Activated T-cell treated with anti-CD3 and anti-CD28 coated beads, Interleukin-2, amount 50 U/mL, for 24 hours (primary cell): ENCODE measurements around the gene AP3B1.
A peak's percentile ranks its signal among the peaks of the same experiment; 100 is the strongest.

ENCODE experiments used
- DNase-seq: peaks from one replicate; pipeline ENCODE4 v3.0.0-alpha.2; 2020
- H3K27ac Mint-ChIP-seq: 2 replicates; pipeline ENCODE4 v1.8.0; 2020; ENCODE audit warnings: mild to moderate bottlenecking, mixed read lengths
- H3K27me3 Mint-ChIP-seq: 2 replicates; pipeline ENCODE4 v1.8.0; 2020; ENCODE audit warnings: mixed read lengths
- H3K36me3 Mint-ChIP-seq: 2 replicates; pipeline ENCODE4 v1.8.0; 2020; ENCODE audit warnings: low read depth, mixed read lengths
- H3K4me1 Mint-ChIP-seq: 2 replicates; pipeline ENCODE4 v1.8.0; 2020; ENCODE audit warnings: low read depth, mixed read lengths
- H3K4me3 Mint-ChIP-seq: 2 replicates; pipeline ENCODE4 v1.8.0; 2020; ENCODE audit warnings: mild to moderate bottlenecking, moderate library complexity, mixed read lengths
- H3K9me3 Mint-ChIP-seq: 2 replicates; pipeline ENCODE4 v1.8.0; 2020; ENCODE audit warnings: mixed read lengths

Gene AP3B1

DNA sequence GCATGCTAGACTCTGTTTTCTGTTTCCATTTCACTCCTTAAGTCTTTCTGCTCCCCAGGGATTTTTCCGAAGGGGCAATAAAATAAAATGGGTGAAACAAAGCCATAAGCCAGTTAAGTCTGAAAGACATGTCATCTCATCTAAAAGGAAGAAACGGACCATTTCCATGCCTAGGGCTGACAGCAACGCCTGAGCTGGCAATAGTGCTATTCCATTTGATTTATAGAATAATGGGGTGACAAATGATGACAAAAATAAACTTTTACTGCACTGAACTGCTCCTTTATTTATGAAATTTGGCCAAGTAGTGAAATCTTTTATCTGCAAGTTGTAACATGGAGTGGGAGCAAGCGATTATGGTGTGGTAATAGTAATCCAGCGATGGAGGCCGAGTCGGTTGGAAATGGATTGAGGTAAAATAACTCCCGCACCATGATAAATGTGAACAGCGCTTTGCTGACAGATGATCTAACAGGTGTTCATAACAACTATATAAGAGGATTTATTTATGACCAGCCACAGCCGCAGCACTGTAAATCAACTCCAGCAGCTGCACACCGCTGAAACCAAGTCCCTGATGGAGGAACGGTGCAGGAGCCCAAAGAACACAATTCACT is 298.6 kb downstream of the AP3B1 start:
- no peaks in the 10 kb centered on the region for H3K9me3 Mint-ChIP-seq
- H3K4me3 Mint-ChIP-seq, result no peak overlapping the region
- H3K27ac Mint-ChIP-seq, result no peak overlapping the region
- peaks cover 30% of the 10 kb centered on the region for H3K36me3 Mint-ChIP-seq
- H3K27me3 Mint-ChIP-seq, result no peaks in the 10 kb centered on the region
- H3K4me1 Mint-ChIP-seq, result no peaks in the 10 kb centered on the region
- no peak for DNase-seq

DNA sequence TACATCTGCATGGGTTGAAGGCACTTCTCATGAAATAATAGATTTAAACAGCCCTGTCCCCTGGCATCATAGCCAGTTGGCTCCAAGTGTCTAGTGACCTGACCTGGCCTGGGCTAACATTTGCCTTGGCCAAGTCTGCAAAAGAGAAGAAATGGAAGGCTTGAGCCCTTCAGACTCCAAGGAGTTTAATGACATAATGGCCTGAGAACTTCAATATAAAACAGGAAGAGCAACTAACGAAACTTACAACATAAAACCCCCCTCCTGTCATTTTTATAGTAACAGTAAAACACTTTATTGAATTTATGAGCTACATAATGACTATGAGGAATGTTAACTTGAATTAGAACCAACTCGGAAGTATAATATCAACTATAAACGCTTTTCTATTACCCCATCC is 299.6 kb downstream of the AP3B1 start:
- no peak overlapping the region for H3K27ac Mint-ChIP-seq
- H3K4me1 Mint-ChIP-seq, result no peaks in the 10 kb centered on the region

DNA sequence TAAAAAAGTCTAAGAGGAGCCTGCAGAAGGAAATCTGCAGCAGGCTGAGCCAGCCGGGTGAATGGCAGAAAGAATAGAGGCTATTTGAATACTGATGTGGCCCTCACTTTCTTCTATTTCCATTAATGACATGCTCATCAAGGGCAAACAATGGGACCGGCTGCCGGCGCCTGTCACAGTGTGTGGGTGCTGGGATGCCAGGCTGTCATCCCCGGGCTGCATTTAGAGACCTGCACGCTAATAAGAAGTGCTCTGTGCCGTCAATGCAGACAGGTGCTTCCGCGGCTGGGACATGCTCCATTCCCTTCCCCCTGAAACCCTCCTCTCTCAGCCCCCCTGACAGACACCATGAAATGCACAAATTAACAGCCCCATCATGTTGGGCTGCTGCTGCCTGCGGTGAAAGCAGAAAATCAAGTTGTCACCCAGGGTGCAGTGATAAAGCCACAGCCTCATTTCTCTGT is 300.6 kb downstream of the AP3B1 start:
- Mint-ChIP-seq H3K27me3 (no peaks in the 10 kb centered on the region), H3K9me3 (no peaks in the 10 kb centered on the region), H3K4me3 (no peak overlapping the region), H3K4me1 (no peaks in the 10 kb centered on the region), H3K36me3 (peaks cover 17% of the 10 kb centered on the region), H3K27ac (no peak overlapping the region)
- no peak for DNase-seq

More for the DNA sequence above, 299.6 kb downstream of the AP3B1 start:
- H3K27me3 Mint-ChIP-seq, result no peaks in the 10 kb centered on the region
- peaks cover 25% of the 10 kb centered on the region for H3K36me3 Mint-ChIP-seq
- no peak for DNase-seq
- H3K9me3 Mint-ChIP-seq, result no peaks in the 10 kb centered on the region
- no peak overlapping the region for H3K4me3 Mint-ChIP-seq

DNA sequence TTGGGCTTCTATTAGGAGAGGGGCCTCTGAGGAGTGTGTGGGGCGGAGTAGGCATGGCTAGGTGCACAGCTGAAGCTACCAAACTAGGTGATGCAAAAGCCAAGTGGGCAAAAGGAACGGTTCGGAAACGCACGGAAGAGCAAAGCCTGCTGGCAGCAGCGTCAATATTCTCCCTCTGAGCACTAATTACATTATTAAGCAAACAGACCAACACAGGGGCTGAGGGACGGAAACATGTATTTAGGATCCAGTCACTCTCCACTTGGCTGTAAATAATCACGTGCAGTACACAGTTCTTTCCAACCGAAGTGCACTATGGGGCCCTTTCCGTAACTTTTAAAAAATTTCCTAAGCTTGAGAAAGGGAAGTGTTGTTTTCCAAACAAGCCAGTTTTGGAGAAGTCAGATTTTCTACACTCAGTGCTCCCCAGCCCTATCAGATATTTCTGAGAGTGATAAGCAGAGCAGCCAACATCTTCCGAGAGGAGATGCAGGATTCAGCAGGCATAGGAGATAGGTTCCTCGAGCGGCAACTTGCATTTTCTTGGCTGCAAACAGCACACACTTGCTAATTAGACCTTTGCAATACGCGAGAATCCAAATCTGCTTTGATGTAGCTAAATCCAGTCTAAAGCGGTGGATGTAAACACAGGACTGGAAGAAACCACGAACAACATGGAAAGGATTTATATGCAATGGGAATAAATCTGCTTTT is 301.2 kb downstream of the AP3B1 start:
- H3K9me3 Mint-ChIP-seq, result no peaks in the 10 kb centered on the region
- H3K27me3 Mint-ChIP-seq, result no peaks in the 10 kb centered on the region
- H3K36me3 Mint-ChIP-seq, result peaks cover 11% of the 10 kb centered on the region
- no peak for DNase-seq
- no peak overlapping the region for H3K4me3 Mint-ChIP-seq
- no peak overlapping the region for H3K27ac Mint-ChIP-seq
- no peaks in the 10 kb centered on the region for H3K4me1 Mint-ChIP-seq

DNA sequence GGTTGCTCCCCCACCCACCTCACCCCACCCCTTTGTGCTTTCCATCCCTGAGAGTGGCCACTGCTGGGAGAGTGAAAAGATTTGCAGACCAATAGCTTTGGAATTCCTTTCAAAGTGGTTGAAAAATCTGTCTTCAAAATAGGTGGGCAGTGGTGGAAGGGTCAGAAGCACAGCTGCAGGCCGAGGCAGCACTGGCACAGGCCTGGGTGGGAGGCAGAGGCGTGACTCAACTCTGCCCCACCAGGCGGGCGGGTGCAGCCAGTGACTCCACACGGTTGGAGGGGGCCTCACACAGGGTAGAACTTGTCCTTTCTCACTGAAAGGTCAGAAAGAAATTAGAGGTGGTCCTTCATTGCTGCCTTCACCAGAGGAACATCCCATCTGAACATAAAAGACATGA is 303.4 kb downstream of the AP3B1 start:
- Mint-ChIP-seq H3K27me3 (no peaks in the 10 kb centered on the region), H3K4me1 (no peaks in the 10 kb centered on the region), H3K9me3 (no peaks in the 10 kb centered on the region), H3K27ac (no peak overlapping the region), H3K4me3 (no peak overlapping the region), H3K36me3 (peaks cover 8% of the 10 kb centered on the region)
- DNase-seq, result no peak

DNA sequence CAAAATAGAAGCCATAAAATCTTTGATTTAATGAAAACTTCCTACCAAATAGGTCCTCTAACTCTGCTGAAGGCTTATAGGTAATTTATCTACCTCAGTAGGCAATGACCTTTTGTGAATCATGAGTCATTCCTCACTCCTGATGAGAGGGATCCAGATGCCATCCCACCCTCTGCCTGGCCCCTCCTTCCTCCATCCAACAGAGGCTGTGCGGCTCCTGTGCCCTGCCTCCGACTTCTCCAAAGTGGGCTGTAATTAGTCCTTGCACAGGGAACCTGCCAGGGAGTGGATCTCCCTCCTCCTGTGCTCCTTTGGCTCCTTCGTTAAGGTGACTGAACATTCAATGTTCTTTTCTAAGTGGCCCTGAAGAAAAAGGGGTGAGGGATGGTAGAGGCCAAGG is 304.5 kb downstream of the AP3B1 start:
- Mint-ChIP-seq H3K9me3 (no peaks in the 10 kb centered on the region), H3K36me3 (peaks cover 6% of the 10 kb centered on the region)

DNA sequence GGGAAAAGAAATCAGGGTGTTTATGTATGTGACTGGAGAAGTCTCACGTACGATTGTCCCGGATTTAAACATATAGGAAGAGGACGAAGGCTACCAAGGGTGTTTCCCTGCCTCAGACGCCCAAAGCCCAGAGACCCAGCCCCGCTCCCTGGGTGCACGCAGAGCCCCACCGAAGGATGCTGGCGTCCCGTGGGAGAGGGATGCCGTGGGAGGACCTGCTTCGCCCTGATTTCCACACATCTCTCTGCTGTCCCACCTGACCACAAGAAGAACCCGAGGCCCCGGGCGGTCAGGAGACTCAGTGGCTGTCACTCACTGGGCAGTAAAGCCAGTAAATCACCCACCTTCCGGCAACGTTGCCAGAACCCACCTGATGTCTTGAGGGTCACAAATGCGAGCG is 306.5 kb downstream of the AP3B1 start:
- Mint-ChIP-seq H3K27ac (no peak overlapping the region), H3K4me3 (no peak overlapping the region), H3K27me3 (no peaks in the 10 kb centered on the region), H3K4me1 (no peaks in the 10 kb centered on the region), H3K9me3 (no peaks in the 10 kb centered on the region), H3K36me3 (peaks cover 3% of the 10 kb centered on the region)
- DNase-seq, result no peak

More for the DNA sequence above, 304.5 kb downstream of the AP3B1 start:
- Mint-ChIP-seq H3K4me1 (no peaks in the 10 kb centered on the region), H3K4me3 (no peak overlapping the region), H3K27me3 (no peaks in the 10 kb centered on the region), H3K27ac (no peak overlapping the region)
- DNase-seq, result no peak

DNA sequence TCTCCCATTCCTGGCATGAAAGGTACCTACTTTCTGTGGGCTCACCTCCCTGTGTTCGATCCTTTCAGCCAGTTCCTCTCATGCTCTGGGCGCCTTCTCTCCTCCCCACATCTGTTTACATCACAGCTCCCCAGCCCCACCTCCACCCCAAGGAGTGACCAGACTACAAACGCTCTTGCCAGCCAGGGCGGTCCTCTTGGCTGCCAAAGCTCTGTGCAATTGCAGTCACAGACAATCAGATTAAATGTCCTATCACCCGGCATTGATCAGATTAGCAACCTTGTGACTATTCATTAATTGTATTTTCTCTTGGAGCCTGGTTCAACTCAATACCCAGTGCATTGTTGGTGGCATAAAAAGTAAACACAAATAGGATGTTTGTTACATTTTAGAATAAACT is 307.2 kb downstream of the AP3B1 start:
- H3K4me1 Mint-ChIP-seq, result no peaks in the 10 kb centered on the region
- peaks cover 1% of the 10 kb centered on the region for H3K36me3 Mint-ChIP-seq
- H3K4me3 Mint-ChIP-seq, result no peak overlapping the region
- DNase-seq, result no peak
- H3K9me3 Mint-ChIP-seq, result no peaks in the 10 kb centered on the region
- no peak overlapping the region for H3K27ac Mint-ChIP-seq
- H3K27me3 Mint-ChIP-seq, result no peaks in the 10 kb centered on the region

DNA sequence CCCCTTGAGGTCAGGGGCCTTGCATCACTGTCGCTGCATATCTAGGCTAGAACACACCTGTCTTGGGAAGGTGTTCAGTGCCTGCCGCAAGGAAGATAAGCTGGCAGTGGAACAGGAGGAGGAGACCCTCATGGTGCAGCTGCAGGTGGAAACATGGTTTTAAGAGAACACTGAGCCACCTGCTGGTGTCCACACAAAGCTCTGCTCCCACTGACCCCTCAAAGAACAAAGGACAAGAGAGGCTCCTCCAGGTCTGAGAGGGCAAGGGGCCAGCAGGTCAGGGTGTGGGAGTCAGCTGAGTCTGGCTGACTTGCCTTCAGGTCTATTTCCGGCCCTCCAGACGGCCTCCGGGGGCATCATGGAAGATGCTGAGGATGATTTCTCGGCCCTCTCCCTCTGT is 308.2 kb downstream of the AP3B1 start:
- Mint-ChIP-seq H3K36me3 (peaks cover 1% of the 10 kb centered on the region), H3K27me3 (no peaks in the 10 kb centered on the region), H3K4me3 (no peak overlapping the region), H3K9me3 (no peaks in the 10 kb centered on the region), H3K4me1 (no peaks in the 10 kb centered on the region), H3K27ac (no peak overlapping the region)
- DNase-seq, result no peak

DNA sequence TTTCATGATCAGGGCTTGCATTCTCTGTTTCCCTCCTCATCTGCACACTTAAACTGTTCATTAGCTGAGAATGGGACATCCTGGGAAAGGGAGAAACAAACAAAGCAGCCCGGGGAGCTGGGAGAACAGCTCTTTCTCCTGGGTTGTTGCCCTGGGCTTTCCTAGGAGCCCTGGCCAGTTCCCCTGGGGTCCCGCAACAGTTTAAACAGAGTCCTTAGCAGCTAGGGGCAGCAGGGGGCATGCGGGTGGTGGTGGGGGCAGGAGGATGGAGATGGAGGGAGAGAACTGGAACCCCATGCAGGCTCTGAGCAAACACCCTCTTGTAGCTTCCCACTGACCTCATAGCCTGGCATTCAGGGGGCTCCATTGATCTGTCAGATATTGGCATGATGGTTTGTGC is 309.3 kb downstream of the AP3B1 start:
- Mint-ChIP-seq H3K36me3 (no peaks in the 10 kb centered on the region), H3K27ac (no peak overlapping the region), H3K4me1 (no peaks in the 10 kb centered on the region), H3K4me3 (no peak overlapping the region), H3K27me3 (peaks cover 4% of the 10 kb centered on the region), H3K9me3 (no peaks in the 10 kb centered on the region)
- no peak for DNase-seq

DNA sequence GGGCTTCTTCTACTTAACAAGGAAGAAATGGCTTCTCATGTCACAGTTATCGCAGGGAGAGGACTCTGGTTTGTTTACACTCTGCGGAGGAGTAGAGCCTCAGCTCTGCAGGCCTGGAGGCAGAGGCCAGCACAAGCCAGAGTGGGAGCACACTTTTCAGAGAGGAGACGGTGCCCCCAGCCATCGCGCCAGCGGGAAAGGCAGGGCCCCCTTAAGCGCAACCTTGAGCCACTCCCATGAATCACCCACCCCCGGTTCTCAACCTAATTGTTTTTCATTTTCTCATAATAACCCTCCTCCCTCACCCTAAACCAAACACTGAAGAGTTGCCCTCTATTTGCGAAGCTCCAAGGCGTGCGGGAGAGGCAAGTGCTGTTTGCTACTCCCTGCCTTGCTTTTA is 309.9 kb downstream of the AP3B1 start:
- DNase-seq, result no peak
- no peaks in the 10 kb centered on the region for H3K36me3 Mint-ChIP-seq
- H3K27me3 Mint-ChIP-seq, result peaks cover 11% of the 10 kb centered on the region
- H3K4me1 Mint-ChIP-seq, result no peaks in the 10 kb centered on the region
- H3K27ac Mint-ChIP-seq, result no peak overlapping the region
- H3K4me3 Mint-ChIP-seq, result no peak overlapping the region
- no peaks in the 10 kb centered on the region for H3K9me3 Mint-ChIP-seq

DNA sequence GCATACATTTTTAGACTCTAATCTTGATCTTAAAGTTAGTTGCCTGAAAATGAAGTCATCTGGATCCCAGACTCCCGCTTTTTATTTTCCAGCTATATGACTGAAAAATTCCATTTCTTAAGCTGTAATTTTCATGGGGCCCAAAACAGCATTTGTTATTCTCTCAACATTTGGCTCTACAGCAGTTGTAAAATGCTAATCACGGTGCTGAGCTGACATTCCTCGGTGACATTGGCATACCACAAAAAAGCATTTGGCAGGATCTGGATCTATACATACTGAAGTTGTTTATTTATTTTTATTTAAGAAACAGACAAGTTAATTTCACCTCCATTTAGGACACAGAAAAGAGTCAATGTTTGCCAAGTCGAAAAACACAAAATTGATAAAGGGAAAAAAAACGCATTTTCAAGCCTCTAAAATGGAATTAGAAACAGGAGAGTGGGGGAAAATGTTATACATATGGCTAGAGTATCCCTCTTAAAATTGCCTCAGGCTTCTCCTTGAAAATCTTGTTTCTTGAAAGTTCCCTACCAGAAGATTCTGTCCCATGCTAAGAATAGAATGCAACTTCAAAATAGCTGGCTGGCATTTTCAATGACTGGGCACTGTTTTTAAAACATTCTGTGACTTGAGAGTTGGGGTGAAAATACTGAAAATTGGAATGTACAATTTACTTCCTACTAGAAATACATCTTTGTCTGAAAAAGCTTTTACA is 310.9 kb downstream of the AP3B1 start:
- Mint-ChIP-seq H3K27me3 (peaks cover 16% of the 10 kb centered on the region), H3K27ac (no peak overlapping the region), H3K4me3 (no peak overlapping the region), H3K36me3 (no peaks in the 10 kb centered on the region), H3K9me3 (no peaks in the 10 kb centered on the region), H3K4me1 (no peaks in the 10 kb centered on the region)
- DNase-seq, result no peak

DNA sequence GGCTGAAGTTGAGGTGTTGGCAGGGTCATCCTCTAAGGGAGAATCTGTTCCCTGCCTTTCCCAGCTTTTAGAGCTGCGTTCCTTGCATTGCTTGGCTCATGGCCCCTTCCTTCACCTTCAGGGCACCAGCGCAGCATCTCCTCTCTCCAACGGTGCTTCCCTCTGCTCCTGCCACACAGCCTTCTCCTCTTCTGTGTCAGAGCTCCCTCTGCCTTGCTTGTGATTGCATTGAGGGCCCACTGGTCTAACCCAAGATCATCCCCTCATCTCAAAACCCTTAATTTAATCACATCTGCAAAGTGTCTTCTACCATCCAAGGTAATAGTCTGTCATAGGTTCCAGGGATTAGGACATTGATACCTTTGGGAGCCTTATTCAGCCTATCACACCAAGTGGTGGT is 312.7 kb downstream of the AP3B1 start:
- DNase-seq, result no peak
- peaks cover 23% of the 10 kb centered on the region for H3K27me3 Mint-ChIP-seq
- H3K36me3 Mint-ChIP-seq, result no peaks in the 10 kb centered on the region
- H3K4me3 Mint-ChIP-seq, result no peak overlapping the region
- H3K9me3 Mint-ChIP-seq, result no peaks in the 10 kb centered on the region
- H3K4me1 Mint-ChIP-seq, result no peaks in the 10 kb centered on the region
- no peak overlapping the region for H3K27ac Mint-ChIP-seq

DNA sequence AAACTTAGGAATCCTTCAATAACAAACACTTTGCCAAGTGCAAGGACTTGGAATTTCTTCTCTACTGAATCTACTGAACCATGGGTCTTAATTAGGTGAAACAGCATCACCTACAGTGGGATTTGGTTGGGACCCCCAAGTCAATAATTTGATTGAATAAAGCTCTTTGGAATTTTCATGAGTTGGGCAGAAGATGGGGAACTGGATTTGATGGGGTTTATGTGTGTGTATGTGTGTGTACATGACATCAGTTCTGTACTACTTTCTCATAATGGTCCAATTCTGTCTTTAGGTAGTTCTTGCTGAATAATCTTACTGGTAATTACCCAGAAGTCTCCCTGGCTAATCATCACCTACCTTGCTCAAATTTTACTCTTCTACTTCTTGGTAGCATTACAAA is 319.9 kb downstream of the AP3B1 start:
- no peak for DNase-seq
- Mint-ChIP-seq H3K27me3 (peaks cover 74% of the 10 kb centered on the region), H3K9me3 (no peaks in the 10 kb centered on the region), H3K27ac (no peak overlapping the region), H3K4me3 (no peak overlapping the region), H3K4me1 (peaks cover 12% of the 10 kb centered on the region), H3K36me3 (no peaks in the 10 kb centered on the region)

DNA sequence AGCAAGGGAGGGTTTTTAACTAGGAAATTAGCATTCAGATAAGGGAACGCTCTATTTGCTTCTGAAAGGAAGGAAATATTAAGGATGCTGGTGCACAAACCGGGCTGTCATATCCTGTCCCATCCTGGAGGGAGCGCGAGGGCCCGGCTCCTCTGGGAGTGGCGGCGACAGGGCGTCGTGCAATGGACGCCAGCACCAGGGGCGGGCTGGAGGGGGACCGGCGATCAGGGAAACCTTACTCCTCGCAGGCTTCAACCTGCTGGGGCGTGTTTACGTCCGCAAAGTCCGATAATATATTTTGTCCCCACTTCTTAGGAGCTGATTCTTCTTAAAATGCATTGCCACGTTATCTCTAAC is 321.3 kb downstream of the AP3B1 start:
- Mint-ChIP-seq H3K27me3 (peaks cover 78% of the 10 kb centered on the region), H3K4me1 (peaks cover 12% of the 10 kb centered on the region), H3K36me3 (no peaks in the 10 kb centered on the region), H3K9me3 (no peaks in the 10 kb centered on the region), H3K27ac (no peak overlapping the region), H3K4me3 (peak overlapping the region; percentile 59)
- DNase-seq, result no peak
